ENCODE results near the gene ELP2. TPM values are rescaled to one million over a fixed set of nuclear protein-coding genes. Genes with fewer than 3 reads are reported as not detected.
"Not testable (repeated sequence)": the region's sequence is repeated elsewhere in the genome, so short reads cannot be mapped to it uniquely, and the experiment has no call there.

The ELP2 gene
- total RNA-seq, 1 donor from 2014 or later, result 60.2 TPM

DNA sequence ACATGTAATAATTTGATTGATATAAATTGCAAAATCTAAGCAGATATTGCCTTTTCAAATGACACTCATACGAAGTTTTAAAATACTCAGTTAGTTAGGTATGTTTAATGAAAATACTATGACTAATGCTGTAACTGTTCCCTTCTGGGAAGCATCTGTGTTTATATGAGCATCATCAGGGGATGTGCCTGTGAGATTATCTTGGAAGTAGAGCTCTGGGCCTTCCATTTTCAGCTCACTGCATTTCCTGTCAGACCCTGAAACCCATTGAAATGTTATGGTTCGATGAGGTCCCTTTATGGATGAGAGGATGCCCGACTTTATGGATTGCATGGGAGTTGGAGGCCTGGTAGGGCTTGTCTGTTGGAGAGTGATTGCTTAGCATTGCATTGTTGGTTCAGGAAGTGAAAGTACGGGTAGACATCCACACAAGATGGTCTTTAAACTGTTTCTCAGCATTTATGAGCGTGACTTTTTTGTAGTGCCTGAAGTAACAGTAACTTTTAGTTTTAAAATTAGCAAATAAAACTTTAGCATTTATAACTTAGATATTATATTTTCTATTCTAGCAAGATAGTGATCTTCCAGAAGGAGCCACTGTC, 28.7 kb downstream of the ELP2 start:
- H3K27me3 ChIP-seq, result no peaks in the 10 kb centered on the region
- intact Hi-C loops (cut with DNase I), result no loop called here
- H3K36me3 ChIP-seq, result peaks cover 0 to 80% of the 10 kb centered on the region in 2 donors
- no peak overlapping the region for H3K4me3 ChIP-seq
- H3K27ac ChIP-seq, result no peak overlapping the region
- no peak for TF ChIP-seq POLR2AphosphoS5 (IDR thresholded peaks at IDR 0.05; ENCODE audit: insufficient read depth in 1 of 2, low read depth in 1 of 2)
- no peak for TF ChIP-seq POLR2A (IDR thresholded peaks at IDR 0.05)
- TF ChIP-seq, protein P1, sequence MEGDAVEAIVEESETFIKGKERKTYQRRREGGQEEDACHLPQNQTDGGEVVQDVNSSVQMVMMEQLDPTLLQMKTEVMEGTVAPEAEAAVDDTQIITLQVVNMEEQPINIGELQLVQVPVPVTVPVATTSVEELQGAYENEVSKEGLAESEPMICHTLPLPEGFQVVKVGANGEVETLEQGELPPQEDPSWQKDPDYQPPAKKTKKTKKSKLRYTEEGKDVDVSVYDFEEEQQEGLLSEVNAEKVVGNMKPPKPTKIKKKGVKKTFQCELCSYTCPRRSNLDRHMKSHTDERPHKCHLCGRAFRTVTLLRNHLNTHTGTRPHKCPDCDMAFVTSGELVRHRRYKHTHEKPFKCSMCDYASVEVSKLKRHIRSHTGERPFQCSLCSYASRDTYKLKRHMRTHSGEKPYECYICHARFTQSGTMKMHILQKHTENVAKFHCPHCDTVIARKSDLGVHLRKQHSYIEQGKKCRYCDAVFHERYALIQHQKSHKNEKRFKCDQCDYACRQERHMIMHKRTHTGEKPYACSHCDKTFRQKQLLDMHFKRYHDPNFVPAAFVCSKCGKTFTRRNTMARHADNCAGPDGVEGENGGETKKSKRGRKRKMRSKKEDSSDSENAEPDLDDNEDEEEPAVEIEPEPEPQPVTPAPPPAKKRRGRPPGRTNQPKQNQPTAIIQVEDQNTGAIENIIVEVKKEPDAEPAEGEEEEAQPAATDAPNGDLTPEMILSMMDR (IDR thresholded peaks at IDR 0.05), result no peak
- no peak for DNase-seq (ENCODE audit: extremely low spot score in 2 of 2)
- H3K9me3 ChIP-seq, result no peaks in the 10 kb centered on the region
- peaks cover 9% of the 10 kb centered on the region for H3K4me1 ChIP-seq

DNA sequence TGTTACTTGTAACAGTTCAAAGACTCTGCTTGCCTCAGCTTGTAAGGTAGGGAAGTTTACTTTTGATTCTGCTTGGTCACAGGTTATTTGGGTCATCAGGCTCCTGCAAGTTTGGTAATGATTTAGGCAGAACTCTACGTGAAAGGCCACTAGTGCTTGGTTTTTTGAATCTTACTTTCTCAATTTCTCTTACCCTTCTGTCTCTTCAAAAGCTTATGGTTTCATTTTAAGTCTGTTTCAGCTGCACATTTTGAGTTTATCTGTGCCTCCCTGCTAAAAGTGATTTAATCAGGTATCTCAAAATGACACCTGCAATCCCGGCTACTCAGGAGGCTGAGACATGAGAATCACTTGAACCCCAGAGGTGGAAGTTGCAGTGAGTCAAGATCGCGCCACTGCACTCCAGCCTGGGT, 31.3 kb downstream of the ELP2 start:
- H3K9me3 ChIP-seq, result no peaks in the 10 kb centered on the region
- H3K36me3 ChIP-seq, result peaks cover 0 to 76% of the 10 kb centered on the region in 2 donors

DNA sequence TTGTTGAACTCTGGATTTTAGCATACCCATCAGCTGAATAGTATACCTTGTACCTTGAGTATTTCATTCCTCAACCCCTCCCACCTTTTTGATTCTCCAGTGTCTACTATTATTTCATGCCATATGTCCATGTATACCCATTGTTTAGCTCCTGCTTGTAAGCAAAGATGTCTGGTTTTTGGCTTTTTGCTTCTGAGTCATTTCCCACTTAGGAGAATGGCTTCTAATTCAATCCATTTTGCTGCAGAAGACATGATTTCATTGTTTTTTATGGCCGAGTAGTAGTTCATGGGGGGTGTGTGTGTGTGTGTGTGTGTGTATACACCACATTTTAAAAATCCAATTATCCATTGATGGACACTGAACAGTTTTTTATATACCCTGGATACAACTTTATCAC, 33.3 kb downstream of the ELP2 start:
- no peak for DNase-seq (ENCODE audit: extremely low spot score in 2 of 2)
- no peaks in the 10 kb centered on the region for H3K9me3 ChIP-seq
- peaks cover 0 to 75% of the 10 kb centered on the region in 2 donors for H3K36me3 ChIP-seq
- peaks cover 3% of the 10 kb centered on the region for H3K4me1 ChIP-seq
- no peak for TF ChIP-seq POLR2A (IDR thresholded peaks at IDR 0.05)
- TF ChIP-seq POLR2AphosphoS5 (IDR thresholded peaks at IDR 0.05; ENCODE audit: insufficient read depth in 1 of 2, low read depth in 1 of 2), result no peak
- TF ChIP-seq, protein P1 (IDR thresholded peaks at IDR 0.05), result no peak
- intact Hi-C loops (cut with DNase I), result loop anchor here (5.0 kb wide), 1 partner anchor 104 kb away; no protein-coding TSS in a partner anchor
- no peak overlapping the region for H3K27ac ChIP-seq
- H3K4me3 ChIP-seq, result no peak overlapping the region
- H3K27me3 ChIP-seq, result no peaks in the 10 kb centered on the region

More for the DNA sequence above, 31.3 kb downstream of the ELP2 start:
- Histone ChIP-seq H3K4me1 (peaks cover 8% of the 10 kb centered on the region), H3K27me3 (no peaks in the 10 kb centered on the region), H3K4me3 (no peak overlapping the region), H3K27ac (no peak overlapping the region)
- TF ChIP-seq, protein P1 (IDR thresholded peaks at IDR 0.05), result no peak
- TF ChIP-seq POLR2A (IDR thresholded peaks at IDR 0.05) (no peak), POLR2AphosphoS5 (IDR thresholded peaks at IDR 0.05; ENCODE audit: insufficient read depth in 1 of 2, low read depth in 1 of 2) (no peak)
- DNase-seq (ENCODE audit: extremely low spot score in 2 of 2), result no peak
- intact Hi-C loops (cut with DNase I), result loop anchor here (5.0 kb wide), 1 partner anchor 106 kb away; no protein-coding TSS in a partner anchor

DNA sequence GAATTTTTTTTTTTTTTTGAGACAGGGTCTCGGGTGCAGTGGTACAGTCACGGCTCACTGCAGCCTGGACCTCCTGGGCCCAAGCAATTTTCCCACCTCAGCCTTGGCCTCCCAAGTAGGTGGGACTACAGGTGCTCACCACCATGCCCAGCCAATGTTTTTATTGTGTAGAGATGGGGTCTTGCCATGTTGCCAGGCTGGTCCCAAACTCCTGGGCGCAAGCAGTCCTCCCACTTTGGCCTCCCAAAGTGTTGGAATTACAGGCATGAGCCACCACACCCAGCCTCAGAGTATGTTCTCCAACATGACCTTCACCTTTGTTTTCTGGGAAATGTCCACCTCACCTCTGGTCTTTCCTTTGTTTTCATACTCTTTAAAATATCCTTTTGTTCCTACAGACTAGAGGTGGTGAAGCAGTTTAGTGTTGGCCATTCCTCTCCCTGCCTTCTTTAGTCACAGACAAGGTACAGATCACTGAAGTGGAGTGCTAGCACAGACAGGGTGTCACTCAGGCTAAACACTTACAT, 38.1 kb downstream of the ELP2 start:
- no peaks in the 10 kb centered on the region for H3K27me3 ChIP-seq
- intact Hi-C loops (cut with DNase I), result no loop called here
- no peak overlapping the region for H3K27ac ChIP-seq
- TF ChIP-seq, protein P1 (IDR thresholded peaks at IDR 0.05), result no peak
- TF ChIP-seq POLR2AphosphoS5 (IDR thresholded peaks at IDR 0.05; ENCODE audit: insufficient read depth in 1 of 2, low read depth in 1 of 2) (no peak), POLR2A (IDR thresholded peaks at IDR 0.05) (no peak)
- H3K4me3 ChIP-seq, result no peak overlapping the region
- no peaks in the 10 kb centered on the region for H3K4me1 ChIP-seq
- H3K36me3 ChIP-seq, result peaks cover 0 to 70% of the 10 kb centered on the region in 2 donors
- no peaks in the 10 kb centered on the region for H3K9me3 ChIP-seq
- DNase-seq (ENCODE audit: extremely low spot score in 2 of 2), result no peak

DNA sequence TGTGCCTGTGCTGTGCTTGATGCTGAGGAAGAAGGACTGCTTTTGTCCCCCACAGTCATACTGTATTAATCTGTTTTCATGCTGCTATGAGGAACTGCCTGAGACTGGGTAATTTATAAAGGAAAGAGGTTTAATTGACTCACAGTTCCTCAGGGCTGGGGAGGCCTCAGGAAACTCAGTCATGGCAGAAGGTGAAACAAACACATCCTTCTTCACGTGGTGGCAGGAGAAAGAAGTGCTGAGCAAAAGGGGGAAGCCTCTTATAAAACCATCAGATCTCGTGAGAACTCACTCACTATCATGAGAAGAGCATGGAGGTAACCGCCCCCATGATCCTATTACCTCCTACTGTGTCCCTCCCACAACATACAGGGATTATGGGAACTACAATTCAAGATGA, 38.6 kb downstream of the ELP2 start:
- H3K27ac ChIP-seq; H3K9me3 ChIP-seq; intact Hi-C loops (cut with DNase I); DNase-seq (ENCODE audit: extremely low spot score in 2 of 2); H3K27me3 ChIP-seq; H3K4me3 ChIP-seq; H3K4me1 ChIP-seq: not testable (repeated sequence)
- H3K36me3 ChIP-seq, result peaks cover 0 to 73% of the 10 kb centered on the region in 2 donors

Measured in vagina (tissue), 2 donors.